CD4-positive, alpha-beta T cell treated with Interleukin-17A for 4 hours (primary cell): ENCODE measurements around the gene AFAP1.

ENCODE experiments used
- DNase-seq: peaks from one replicate; pipeline ENCODE4 v3.0.0-alpha.2; 2020; ENCODE audit warnings: mixed read lengths

The AFAP1 gene

DNA sequence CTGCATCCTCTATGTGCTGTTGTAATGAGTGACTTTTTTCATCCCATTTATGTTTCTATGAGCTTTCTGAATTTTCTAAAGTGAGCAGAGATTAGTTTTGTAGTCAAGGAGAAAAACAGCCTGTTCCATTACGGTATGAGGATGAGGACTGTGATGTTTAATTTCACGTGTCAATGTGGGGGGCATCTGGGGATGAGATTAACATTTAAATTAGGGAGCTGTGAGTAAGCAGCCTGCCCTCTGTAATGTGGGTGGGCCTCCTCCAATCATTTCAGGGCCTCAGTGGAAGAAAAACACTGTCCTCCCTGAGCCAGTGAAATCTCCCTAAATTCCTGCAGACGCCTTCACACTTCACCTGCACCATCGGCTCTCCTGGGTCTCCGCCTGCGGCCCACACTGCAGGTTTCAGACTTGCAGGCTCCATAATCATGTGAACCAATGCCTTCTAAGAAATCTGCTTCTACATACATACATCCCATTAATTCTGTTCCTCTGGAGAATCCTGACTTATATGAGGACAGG, 121.7 kb downstream of the AFAP1 start:
- no peak for DNase-seq

GRCh38 chr4:7816771-7817170, 122.9 kb downstream of the AFAP1 start:
- no peak for DNase-seq

GRCh38 chr4:7815981-7816380, 123.7 kb downstream of the AFAP1 start:
- DNase-seq, result no peak

DNA sequence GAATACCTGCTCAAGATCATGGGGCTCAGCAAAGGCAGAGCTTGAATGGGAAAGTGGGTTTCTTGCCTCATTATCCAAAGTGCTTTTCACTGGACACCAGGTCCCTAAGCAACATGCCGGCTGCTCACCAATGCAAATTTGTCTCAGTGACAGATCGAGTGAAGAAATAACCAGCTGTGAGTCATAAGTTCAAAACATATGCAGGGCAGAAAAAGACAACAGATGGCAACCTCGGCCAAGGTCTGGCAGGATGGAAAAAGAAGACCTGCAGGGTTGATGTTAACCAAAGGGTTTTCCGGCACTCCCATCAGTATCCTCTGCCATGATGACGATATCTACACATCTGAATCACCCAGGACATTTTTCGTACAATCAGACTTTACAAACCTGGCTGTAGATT, 124.1 kb downstream of the AFAP1 start:
- DNase-seq, result no peak

- DNase-seq, result no peak
Measured at GRCh38 chr4:7814451-7814850, 125.2 kb downstream of the AFAP1 start.

DNA sequence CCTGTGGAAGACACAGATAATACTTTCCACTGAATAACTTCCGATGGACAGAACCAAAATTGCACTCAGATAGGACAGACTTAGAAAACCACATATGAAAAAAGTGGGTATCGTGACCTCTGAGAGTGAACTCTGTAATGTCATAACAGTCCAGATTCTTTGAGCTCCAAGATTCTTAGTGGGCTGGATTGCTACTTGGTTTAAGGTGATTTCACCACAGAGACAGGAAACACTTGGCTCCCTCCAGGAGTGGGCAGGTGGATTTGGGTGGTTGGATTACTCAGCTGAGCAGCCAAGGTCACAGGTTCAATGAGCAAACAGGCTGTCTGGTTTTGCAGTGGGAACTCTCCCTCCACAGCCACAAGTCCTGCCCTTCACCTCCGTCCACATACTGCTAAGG, 126.0 kb downstream of the AFAP1 start:
- no peak for DNase-seq

GRCh38 chr4:7812921-7813320, 126.7 kb downstream of the AFAP1 start:
- no peak for DNase-seq

DNA sequence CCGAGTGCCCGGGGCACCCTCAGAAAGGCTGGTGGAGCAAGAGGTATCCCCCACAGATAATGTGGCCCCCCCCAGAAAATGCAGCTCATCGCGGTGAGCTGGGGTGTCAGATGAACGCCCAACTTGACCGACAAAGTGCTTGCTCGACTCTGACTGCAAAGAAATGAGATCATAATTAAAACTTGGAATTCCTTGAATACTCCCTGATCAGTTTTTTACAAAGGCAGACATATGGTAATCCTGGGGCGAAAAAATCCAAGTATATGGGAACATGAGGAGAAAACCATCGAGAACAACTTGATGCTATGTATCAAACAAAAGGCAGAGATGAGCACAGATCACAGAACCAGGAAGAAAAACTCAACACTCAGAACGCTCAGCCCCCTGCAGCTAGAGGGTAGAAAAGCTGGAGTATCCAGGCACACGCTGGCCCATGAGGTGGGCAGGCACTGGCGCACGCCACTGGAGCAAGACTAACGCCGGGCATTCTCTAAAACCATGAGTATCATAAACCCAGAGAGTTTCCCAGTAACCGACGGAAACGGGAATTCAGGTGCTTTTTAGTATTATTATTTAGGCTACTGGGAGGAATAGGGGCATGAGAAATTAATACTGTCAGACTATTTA, 127.3 kb downstream of the AFAP1 start:
- no peak for DNase-seq

DNA sequence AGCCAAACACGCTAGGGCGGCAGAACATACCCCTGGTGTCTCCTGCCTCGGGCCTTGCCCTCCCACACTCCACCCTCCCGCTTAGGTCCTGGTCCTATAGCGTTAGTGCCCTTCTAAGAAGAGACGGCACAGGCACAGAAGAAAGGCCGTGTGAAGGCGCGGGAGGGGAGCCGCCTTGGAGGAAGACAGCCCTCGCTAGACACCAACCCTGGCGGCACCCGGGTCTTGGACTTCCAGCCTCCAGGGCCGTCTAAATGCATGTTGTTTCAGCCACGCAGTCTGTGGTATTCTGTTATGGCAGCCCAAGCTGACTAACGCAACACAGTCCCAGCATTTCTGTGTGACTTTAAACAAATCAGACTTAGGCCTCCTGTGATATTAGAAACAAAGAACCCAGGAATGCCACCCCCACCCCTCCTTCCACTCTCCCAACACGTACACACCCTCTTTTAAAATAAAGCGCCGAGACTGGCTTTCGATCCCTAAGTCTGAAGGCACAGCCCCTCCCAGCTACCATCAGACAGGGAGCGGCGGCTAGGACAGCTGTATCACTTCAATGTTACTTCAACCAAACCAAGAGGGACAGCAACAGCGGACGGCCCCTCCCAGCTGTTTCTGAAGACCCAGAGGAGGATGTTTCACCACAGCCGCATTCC, 128.0 kb downstream of the AFAP1 start:
- no peak for DNase-seq

GRCh38 chr4:7810783-7811535, 128.7 kb downstream of the AFAP1 start:
- no peak for DNase-seq

DNA sequence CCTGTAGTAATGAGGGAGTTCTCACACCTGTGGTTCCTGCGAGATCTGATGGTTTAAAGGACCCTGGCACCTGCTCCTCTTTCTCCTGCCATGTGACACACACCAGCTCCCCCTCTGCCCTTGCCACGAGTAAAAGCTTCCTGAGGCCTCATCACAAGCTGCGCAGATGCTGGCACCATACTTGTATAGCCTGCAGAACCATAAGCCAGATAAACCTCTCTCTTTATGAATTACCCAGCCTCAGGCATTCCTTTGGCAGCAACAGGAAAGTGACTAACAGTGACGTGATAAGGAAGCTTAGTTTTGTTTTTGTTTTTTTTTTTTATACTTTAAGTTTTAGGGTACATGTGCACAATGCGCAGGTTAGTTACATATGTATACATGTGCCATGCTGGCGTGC, 130.9 kb downstream of the AFAP1 start:
- no peak for DNase-seq

GRCh38 chr4:7808181-7808580, 131.5 kb downstream of the AFAP1 start:
- DNase-seq, result no peak

DNA sequence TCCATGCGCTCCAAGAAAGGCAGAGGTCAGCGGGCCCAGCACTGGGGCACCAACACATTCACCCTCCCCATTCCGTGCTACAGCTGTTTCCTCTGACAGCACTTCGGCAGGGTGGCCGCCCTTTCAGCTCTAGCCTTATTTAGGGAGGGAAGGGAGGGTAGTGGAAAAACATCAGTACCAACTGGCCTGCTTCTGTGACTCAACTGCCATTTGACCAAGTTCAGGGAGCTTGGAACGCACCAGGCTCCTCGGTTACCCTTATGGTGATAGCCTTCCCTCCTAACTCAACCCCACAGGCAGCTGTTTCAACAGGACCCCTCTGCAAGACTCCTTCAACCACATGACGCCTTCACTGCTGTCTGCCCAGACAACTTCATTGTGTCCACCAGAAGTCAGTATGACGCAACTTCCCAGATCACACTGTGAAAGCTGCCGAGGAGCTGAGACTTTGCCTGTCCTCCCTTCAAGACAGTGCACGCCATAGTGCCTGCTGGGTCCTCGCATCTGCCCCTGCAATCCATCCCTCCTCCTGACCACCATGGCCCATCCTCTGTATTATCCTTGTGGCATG, 132.2 kb downstream of the AFAP1 start:
- DNase-seq, result no peak

DNA sequence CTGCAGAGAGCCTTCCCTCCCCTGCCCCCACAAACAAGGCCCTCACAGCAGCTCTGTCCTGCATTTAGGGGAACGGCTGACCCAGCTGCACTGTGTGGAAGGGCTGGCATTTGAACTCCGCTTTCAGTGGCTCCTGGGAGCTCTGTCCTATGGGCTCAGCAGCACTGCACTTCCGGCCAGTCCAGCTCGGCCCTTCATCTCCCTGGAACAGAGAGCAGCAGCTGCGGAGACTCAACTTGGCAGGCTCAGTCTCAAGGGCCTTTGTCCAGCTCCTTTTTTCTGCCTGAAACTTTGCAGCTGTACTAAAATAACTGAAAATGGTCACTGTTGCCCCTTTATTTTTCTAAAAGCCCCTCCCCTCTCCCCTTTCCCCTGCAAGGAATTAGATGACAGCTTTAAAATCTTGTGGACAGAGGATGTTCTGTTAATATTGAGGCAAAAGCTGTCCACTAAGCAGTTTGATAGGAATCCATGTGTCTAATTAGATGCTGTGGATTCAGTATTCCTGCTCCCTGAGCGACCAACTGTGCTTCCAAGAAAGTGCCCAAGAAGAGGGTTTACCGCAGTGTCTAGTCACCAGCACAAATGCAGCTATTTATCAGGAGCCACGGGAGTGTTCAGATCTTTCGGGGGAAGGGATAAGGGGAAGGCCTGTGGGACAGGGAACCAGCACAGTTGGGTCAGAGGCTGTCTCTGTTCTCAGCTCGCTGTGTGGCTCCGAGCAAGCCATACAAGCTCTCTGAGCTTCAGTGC, 133.1 kb downstream of the AFAP1 start:
- DNase-seq, result no peak

DNA sequence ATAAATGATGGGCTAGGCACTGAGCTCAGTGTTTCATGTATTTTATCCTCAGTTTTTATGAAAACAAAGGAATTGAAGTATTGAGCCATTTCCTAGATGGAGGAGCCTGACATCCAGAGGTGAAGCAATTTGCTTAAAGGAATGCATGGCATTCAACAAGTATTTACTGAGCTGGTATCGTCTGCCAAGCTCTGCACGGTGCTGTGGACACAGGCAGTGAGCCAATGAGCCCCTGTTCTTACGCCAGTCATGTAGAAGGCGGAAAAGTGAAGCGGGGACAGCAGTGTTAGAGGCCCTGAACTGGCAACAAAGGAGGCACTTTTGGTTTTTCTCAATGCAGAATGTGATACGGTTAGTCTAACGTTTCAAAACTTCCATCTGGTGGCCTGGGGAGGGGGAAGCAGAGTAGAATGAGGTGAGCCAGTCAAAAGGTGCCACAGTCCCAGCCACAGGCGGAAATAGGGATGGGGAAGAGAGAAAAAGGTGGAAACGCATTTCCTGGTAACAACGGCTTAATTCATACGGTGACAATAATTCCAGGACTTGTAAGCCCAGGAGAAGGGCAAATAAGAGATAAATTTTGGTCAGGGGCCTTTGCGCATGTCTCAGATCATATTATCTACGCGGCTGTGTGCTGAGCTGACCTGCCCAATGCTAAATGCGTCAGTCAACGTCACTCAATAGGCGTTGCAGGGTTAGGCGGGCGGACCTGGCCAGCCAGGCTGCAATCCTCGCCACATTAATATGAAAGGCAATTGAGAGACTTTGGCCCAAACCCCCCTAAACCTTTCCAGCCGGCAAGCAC, 133.9 kb downstream of the AFAP1 start:
- DNase-seq, result no peak

- no peak for DNase-seq
Measured at GRCh38 chr4:7804756-7805385, 134.8 kb downstream of the AFAP1 start.

- peak; percentile 90 for DNase-seq
Measured at GRCh38 chr4:7803992-7804755, 135.5 kb downstream of the AFAP1 start.

GRCh38 chr4:7803371-7803770, 136.3 kb downstream of the AFAP1 start:
- DNase-seq, result no peak

DNA sequence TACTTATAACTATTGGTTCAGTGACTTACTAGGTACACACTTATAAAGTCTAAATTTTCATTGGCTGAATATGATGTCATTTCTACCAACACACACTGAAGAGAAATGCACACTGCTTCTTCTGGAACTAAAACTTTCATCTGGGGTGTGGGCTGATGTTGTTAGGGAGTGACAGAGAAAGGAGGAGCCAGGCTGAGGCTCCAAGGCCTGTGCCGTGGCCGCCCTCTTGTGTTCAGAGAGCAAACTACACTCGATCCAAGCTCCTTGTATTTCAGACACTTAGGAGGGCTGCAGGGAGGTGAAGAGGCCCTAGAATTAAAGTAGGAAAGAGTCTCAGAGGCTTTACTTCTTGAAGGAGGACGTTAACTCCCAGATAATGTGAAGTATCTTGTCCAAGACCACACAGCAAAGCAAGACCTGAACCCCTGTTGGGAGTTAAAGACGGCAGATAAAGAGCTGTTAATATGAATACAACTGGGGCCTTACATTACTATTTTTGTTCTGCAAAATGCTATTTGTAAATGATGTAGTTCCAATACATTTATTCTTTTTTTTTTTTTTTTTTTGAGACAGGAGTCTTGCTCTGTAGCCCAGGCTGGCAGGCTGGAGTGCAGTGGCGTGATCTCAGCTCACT, 137.5 kb downstream of the AFAP1 start:
- peak; percentile 84 for DNase-seq

DNA sequence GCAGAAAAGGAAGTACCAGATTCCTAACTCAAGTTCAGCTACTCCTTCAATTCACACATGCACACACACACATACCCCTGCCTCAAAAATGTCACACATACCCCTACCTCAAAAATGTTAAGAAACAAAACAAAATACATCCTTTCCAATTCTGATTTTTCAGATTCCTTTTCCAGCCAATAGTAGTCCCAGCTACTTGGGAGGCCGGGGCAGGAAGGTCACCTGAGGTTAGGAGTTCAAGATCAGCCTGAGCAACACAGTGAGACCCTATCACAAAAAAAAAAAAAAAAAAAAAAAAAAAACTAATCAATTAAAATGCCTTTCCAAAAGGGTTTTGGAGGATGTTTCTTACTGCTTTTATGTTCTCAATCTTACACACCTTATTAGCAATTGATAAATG, 138.0 kb downstream of the AFAP1 start:
- DNase-seq, result no peak
